Osteoblast (primary cell): ENCODE results near the gene MRS2. TPM values are rescaled to one million over a fixed set of nuclear protein-coding genes. Genes with fewer than 3 reads are reported as not detected.
A peak's percentile ranks its signal among the peaks of the same experiment; 100 is the strongest.
"Not testable (repeated sequence)": the region's sequence is repeated elsewhere in the genome, so short reads cannot be mapped to it uniquely, and the experiment has no call there.

Source experiments
- DNase-seq: peaks from one replicate; pipeline ENCODE4 v3.0.0; 2011; ENCODE audit warnings: low spot score, mixed read lengths; ENCODE audit not compliant: insufficient read length; ENCODE audit errors: missing footprints
- H2AFZ ChIP-seq: 2 replicates; pipeline ENCODE4 v1.6.0; 2011; ENCODE audit warnings: mild to moderate bottlenecking, low read length
- H3K27ac ChIP-seq: 2 replicates; pipeline ENCODE4 v1.5.1; 2011; ENCODE audit warnings: mild to moderate bottlenecking, low read depth, low read length, moderate library complexity
- H3K27me3 ChIP-seq: 2 replicates; pipeline ENCODE4 v1.6.0; 2012; ENCODE audit warnings: mild to moderate bottlenecking, control low read depth, inconsistent platforms, low read length, moderate library complexity; ENCODE audit not compliant: insufficient read depth
- H3K36me3 ChIP-seq: 2 replicates; pipeline ENCODE4 v1.5.1; 2011; ENCODE audit warnings: mild to moderate bottlenecking, low read length, control low read depth, moderate library complexity; ENCODE audit not compliant: insufficient read depth
- H3K4me1 ChIP-seq: 2 replicates; pipeline ENCODE4 v1.5.1; 2011; ENCODE audit warnings: mild to moderate bottlenecking, low read length, control low read depth, moderate library complexity; ENCODE audit not compliant: insufficient read depth
- H3K4me2 ChIP-seq: 2 replicates; pipeline ENCODE4 v1.6.0; 2011; ENCODE audit warnings: mild to moderate bottlenecking, low read length; ENCODE audit not compliant: insufficient read depth
- H3K4me3 ChIP-seq: fragments of 200-600 bp; sonication (generic); 3 replicates; pipeline ENCODE4 v1.5.1; 2012; ENCODE audit warnings: mild to moderate bottlenecking, low read length, inconsistent platforms; ENCODE audit not compliant: insufficient read depth
- H3K79me2 ChIP-seq: 2 replicates; pipeline ENCODE4 v1.6.0; 2012; ENCODE audit warnings: mild to moderate bottlenecking, low read length, control low read depth, inconsistent platforms; ENCODE audit not compliant: insufficient read depth
- H3K9me3 ChIP-seq: 2 replicates; pipeline ENCODE4 v1.5.1; 2011; ENCODE audit warnings: low read depth, low read length, control low read depth
- H4K20me1 ChIP-seq: 2 replicates; pipeline ENCODE4 v1.6.0; 2012; ENCODE audit warnings: mild to moderate bottlenecking, low read length, control low read depth; ENCODE audit not compliant: insufficient read depth
- CTCF ChIP-seq: IDR thresholded peaks from 2 replicates; pipeline ENCODE4 v1.5.1; 2011; ENCODE audit warnings: mild to moderate bottlenecking, low read depth, low read length, moderate library complexity; ENCODE audit errors: extremely low read depth
- total RNA-seq: library from RNA; depleted of rRNA; stranded (reverse); fragments of >200 nt; gene quantifications from 2 replicates; pipeline ENCODE4 v1.2.3, GENCODE V29; 2012

Gene MRS2
- total RNA-seq, 1 donor = 23.5 TPM

- H2AFZ ChIP-seq = no peak overlapping the region
- H3K79me2 ChIP-seq = no peaks in the 10 kb centered on the region
- no peak overlapping the region for H3K4me2 ChIP-seq
- TF ChIP-seq CTCF = no peak
- DNase-seq = peak; percentile 71
- H3K4me1 ChIP-seq = peaks cover 11% of the 10 kb centered on the region
- H3K36me3 ChIP-seq = no peaks in the 10 kb centered on the region
- no peak overlapping the region for H3K27ac ChIP-seq
- no peaks in the 10 kb centered on the region for H4K20me1 ChIP-seq
- no peak overlapping the region for H3K4me3 ChIP-seq
- H3K9me3 ChIP-seq = no peaks in the 10 kb centered on the region
- peaks cover 7% of the 10 kb centered on the region for H3K27me3 ChIP-seq
Observed at GRCh38 chr6:24396824-24397223, 5.9 kb upstream of the MRS2 start.

- H3K4me2 ChIP-seq = no peak overlapping the region
- no peaks in the 10 kb centered on the region for H4K20me1 ChIP-seq
- peaks cover 17% of the 10 kb centered on the region for H3K4me1 ChIP-seq
- H3K27ac ChIP-seq = no peak overlapping the region
- H3K36me3 ChIP-seq = no peaks in the 10 kb centered on the region
- H3K79me2 ChIP-seq = peaks cover 7% of the 10 kb centered on the region
- H3K4me3 ChIP-seq = no peak overlapping the region
- peak; percentile 23 for DNase-seq
- H3K9me3 ChIP-seq = no peaks in the 10 kb centered on the region
- peaks cover 7% of the 10 kb centered on the region for H3K27me3 ChIP-seq
- no peak overlapping the region for H2AFZ ChIP-seq
- TF ChIP-seq CTCF = no peak
Observed at GRCh38 chr6:24397631-24398030, 5.1 kb upstream of the MRS2 start.

- DNase-seq, H3K9me3 ChIP-seq, H2AFZ ChIP-seq, H3K36me3 ChIP-seq, H3K27ac ChIP-seq, H4K20me1 ChIP-seq, H3K4me3 ChIP-seq, H3K4me2 ChIP-seq, H3K27me3 ChIP-seq: not testable (repeated sequence)
- peaks cover 17% of the 10 kb centered on the region for H3K4me1 ChIP-seq
- peaks cover 33% of the 10 kb centered on the region for H3K79me2 ChIP-seq
Observed at GRCh38 chr6:24400045-24401039, 2.4 kb upstream of the MRS2 start.

- DNase-seq = peak; percentile 46
Observed at GRCh38 chr6:24401458-24401857, 1.3 kb upstream of the MRS2 start.

More at GRCh38 chr6:24401458-24401857, 1.3 kb upstream of the MRS2 start:
- no peaks in the 10 kb centered on the region for H3K36me3 ChIP-seq
- peaks cover 15% of the 10 kb centered on the region for H3K4me1 ChIP-seq
- H2AFZ ChIP-seq = no peak overlapping the region
- peaks cover 7% of the 10 kb centered on the region for H3K27me3 ChIP-seq
- H3K27ac ChIP-seq = no peak overlapping the region
- TF ChIP-seq CTCF = no peak
- no peak overlapping the region for H3K4me2 ChIP-seq
- no peak overlapping the region for H3K4me3 ChIP-seq
- H4K20me1 ChIP-seq = peaks cover 7% of the 10 kb centered on the region
- H3K79me2 ChIP-seq = peaks cover 38% of the 10 kb centered on the region
- H3K9me3 ChIP-seq = no peaks in the 10 kb centered on the region
